Left hindlimb (tissue), 1 donor: ENCODE data around the gene C11orf21.

Experiments used
- DNase-seq: peaks from one replicate; pipeline ENCODE4 v3.0.0-alpha.2; 2018

Gene C11orf21

DNA sequence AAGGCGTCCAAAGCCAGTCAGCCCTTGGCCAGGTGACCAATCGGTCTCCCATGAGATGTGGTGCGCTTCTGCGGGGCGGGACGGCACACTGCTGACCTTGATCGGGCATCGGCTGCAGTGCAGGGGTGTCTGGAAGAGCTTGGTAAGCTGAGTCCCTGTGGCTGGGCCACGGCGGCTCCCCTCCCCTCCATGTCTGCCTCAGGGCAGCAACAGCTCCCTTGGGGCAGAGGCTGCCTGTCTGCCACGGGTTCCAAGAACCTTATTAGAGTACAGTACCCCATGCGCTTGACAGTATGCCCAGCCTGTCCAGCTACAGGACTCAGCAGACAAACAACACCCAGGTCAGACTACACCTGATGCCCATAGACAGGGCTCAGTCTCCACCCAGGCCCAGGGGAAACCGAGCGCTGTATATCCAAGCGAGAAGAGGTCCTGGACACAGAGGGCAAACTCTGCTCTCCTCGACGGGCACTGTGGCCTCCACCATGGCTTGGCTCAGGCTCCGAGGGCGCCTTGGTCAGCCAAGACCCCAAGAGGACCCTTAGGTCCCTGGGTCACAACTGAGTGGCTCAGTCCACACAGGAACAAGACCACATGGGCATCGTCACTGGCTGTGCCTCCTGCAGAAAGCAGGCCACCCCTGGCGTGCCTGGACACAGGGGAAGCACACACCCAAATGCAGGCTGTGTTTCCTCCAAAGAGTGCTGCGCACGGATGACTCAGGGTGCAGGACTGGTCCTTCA lies 19.0 kb upstream of the C11orf21 start:
- DNase-seq: no peak

DNA sequence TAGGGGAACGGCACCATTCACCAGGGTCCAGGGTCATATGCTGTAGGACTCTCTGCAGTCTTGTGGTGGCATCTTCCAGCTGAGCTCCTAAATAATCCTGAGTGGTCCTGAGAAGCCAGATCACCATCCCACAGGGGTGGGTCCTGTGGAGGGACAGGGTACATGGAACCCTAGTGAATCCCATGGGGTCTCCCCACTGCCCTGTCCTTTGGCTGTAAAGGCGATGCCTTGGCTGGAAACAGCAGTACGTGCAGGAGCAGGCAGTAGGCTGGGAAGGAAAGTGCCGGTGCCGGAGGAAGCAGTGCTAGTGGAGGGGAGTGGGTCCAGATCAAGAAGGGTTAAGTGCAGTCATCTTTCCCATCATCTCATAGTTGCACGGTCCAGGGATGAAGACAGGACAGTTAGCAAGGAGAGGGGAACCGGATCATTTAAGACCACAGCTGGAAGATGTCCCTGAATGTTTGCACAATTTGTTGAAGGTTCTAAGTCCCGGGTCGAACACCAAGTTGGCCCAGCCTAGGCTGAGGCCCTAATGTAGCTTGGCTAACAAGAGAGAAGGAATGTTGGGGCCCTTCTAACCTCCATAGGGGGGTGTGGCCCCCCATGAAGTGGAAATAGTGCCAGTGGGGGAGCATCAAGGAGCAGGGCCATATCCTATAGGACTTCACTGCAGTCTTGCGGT lies 18.2 kb upstream of the C11orf21 start:
- DNase-seq: no peak

DNA sequence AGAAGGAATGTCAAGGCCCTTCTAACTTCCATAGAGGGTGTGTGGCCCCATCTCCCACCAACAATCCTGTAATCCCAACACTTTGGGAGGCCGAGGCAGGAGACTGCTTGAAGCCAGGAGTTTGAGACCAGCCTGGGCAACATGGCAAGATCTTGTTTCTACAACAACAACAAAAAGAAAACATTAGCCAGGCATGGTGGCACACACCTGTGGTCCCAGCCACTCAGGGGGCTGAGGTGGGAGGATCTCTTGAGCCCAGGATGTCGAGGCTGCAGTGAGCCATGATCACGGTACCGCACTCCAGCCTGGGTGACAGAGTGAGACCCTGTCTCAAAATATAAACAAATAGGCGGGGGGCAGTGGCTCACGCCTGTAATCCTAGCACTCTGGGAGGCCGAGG lies 17.0 kb upstream of the C11orf21 start:
- DNase-seq: no peak

GRCh38 chr11:2318123-2318522 lies 16.4 kb upstream of the C11orf21 start:
- DNase-seq: no peak

DNA sequence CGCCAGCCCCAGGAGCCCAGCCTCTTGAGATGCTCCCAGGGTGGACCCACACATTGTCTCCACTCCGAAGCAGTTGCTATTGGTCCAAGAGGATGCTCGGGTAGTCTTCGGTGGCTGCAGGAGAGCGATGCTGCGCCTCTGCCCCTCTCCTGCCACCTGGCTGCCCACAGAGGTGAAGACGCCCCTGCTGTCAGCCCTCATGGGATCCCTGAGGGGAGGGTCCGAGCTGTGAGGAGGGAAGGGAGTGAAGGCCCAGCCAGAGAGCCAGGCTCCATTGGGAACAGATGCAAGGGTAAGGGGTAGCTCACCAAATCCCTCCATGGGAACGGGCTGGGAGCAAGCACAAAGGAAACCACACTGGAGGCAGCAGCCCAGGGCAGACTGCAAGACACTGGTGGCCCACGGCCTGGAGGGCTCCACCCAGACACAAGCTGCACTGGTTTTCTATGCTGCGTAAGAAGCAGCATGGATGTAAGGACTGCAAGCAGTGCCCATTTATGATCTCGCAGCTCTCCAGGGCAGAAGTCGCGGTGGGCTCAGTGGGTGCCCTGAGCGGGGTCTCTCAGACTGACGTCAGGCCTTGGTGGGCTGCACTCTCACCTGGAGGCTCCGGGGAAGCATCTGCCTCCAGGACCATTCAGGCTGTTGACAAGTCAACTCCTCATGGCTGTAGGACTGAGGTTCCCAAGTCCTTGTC lies 15.8 kb upstream of the C11orf21 start:
- peak; percentile 30 for DNase-seq

DNA sequence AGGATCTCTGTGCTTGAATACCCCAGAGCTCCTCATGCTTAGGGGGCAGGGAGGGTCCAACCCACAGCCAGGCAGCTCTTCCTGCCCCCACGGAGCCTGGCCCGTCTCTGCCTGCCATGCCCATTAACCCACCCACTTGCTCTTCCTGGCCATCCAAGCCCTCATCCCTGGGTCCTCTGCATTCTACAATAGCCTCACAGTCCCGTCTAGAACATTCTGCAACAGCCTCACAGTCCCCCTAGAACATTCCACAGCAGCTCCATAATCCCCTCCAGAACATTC lies 15.2 kb upstream of the C11orf21 start:
- DNase-seq: peak; percentile 22

- DNase-seq: peak; percentile 29
Measured at GRCh38 chr11:2316169-2316962, 14.6 kb upstream of the C11orf21 start.

DNA sequence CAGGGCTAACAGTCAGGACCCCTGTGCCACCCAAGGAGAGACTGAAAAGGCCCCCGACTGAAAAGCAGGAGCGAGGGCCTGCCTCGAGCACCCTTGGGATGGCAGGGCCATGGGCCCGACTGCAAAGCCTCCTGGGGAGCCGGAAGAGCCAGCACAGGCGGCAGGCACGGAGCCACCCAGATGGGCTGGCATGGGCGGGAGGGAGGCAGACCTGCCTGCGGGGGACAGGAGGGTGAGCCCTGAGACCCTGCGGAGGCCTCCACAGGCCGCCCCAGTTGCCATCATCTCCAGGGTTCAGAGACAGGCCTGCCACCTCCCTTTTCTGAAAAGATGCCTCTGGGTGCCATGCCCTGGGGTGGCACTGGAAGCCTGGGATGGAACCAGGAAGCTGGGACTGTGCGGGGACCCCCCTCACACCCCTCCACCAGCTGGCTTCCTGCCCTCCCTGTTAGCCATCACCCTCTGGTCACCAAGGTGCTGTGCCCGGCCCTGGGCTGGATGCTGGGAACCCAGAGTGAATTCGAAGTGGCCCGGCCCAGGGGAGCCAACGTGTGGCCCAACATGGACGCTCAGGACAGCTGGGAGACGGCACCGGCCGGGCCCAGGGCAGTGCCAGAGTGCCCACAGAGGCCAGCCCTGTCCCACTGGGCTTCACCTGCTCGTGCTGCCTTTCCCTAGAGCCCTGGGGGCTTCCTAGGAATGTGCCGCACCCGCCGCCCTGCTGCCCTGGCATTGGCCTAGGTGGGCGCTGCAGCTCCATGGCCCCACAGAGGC lies 13.9 kb upstream of the C11orf21 start:
- no peak for DNase-seq

GRCh38 chr11:2314525-2315394 lies 13.0 kb upstream of the C11orf21 start:
- DNase-seq: peak; percentile 94

GRCh38 chr11:2314136-2314524 lies 12.4 kb upstream of the C11orf21 start:
- peak; percentile 41 for DNase-seq

DNA sequence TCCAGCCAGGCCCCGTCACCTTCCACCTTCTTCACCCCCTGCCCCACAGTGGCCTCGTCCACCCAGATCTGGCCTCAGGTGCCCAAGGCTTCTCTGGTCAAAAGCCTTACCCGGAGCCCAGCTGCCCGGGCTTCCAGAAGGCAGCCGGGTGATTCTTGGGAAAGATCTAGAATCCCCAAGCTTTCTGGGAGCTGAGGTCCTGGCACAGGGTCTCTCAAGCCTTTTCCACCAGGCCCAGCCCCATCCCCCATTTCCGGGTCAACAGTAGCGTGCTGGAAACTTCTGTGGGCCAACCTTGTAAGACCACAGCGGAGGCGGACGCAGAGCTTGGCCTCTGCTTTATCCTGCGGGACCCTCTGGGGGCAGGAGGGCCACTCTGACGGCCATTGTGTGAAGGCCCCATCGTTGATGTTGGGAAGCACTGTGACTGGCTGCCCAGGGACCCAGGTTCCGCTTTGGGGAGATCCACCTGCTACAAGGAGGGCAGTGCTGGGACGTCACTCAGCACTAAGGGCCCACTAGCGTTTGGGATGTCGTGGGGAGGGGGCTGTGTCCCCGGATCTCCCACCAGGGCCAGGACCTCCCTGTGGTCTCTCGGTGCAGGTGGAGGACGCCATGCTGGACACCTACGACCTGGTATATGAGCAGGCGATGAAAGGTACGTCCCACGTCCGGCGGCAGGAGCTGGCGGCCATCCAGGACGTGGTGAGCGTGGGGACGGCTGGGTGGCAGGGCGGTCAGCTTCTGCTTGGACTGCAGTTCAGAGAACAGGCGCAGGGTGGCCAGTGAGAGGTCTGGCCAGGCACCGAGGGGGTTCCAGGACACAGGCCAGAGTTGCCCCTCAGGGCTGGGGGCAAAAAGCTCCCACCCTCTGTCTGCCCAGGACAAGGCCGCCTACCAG lies 11.6 kb upstream of the C11orf21 start:
- DNase-seq: peak; percentile 32

GRCh38 chr11:2312232-2313042 lies 10.7 kb upstream of the C11orf21 start:
- DNase-seq: peak; percentile 82

- peak; percentile 28 for DNase-seq
Measured at GRCh38 chr11:2311353-2312133, 9.8 kb upstream of the C11orf21 start.

DNA sequence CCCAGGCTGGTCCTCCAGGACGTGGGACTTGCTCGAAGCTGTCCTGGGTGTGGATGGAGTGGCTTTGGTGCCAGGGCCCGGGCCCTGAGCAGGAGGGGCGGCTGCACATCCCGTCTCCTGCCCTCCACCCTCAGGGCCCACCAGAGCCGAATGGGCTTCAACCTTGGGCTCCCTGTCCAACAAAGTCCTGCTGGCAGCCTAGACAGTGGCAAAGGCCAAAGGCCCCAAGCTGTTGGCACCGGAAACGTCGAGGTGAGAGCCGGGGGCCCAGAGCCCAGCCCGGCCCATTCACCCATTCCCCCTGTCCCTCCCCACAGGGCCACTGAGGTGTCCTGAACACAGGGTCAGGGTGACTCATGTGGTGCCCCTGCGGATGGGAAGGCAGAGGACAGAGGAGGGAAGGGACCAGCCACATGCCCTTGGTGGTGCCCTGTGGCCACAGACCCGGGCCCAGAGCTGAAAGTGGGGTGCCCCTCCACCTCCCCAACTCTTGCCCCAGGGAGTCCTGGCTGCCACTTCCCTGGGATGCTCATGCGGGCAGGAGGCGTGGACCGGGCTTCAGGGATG lies 9.2 kb upstream of the C11orf21 start:
- peak; percentile 26 for DNase-seq

GRCh38 chr11:2310073-2310785 lies 8.5 kb upstream of the C11orf21 start:
- DNase-seq: peak; percentile 29

GRCh38 chr11:2309251-2310072 lies 7.7 kb upstream of the C11orf21 start:
- DNase-seq: peak; percentile 34

- peak; percentile 10 for DNase-seq
Measured at GRCh38 chr11:2308713-2309112, 7.0 kb upstream of the C11orf21 start.
